SKM-1 (cell line): ENCODE measurements around the gene SNAI1.
"Not testable (repeated sequence)": the region's sequence is repeated elsewhere in the genome, so short reads cannot be mapped to it uniquely, and the experiment has no call there.

Experiments
- DNase-seq: peaks from one replicate; lab custom pipeline; 2025; ENCODE audit not compliant: unreplicated experiment; lab: John Stamatoyannopoulos, UW

The SNAI1 gene

DNA sequence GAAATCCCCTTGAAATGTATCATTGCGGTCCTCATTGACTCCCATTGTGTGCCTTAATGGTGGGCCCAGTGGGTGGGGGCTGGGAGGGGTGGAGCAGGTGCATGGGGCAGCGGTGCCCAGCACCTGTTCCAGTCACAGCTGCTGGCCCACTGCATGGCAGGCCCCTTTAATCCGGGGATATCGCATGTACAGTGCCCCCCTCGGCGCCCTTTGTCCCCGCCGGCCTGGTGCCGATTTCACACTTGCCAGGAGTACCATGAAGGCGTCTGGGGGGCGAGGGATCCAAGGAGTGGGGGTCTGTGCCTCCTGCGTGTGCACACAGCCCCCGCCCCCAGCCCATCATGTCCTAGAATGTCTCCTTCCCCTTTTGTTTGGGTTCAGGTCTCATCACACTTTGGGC lies 2.8 kb downstream of the SNAI1 start:
- no peak for DNase-seq

DNA sequence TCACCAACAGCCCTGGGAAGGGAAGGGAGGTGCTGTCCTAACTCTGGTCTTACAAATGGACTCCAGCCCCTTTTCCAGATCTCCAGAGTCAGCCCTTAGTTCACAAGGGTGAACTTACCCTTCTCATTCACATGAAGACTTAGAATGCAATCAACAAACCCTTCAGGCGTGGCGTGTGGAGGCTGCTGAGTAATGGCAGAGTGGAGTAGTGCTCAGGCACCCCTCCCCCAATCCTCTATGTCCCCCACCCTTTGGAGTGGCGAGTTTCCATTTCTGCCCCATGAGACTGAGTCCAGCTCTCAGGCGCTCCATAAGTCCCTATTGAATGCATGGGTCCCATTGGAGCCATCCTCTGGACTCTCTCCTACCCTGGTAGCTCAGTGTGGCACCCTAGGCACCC lies 3.3 kb downstream of the SNAI1 start:
- DNase-seq = no peak

DNA sequence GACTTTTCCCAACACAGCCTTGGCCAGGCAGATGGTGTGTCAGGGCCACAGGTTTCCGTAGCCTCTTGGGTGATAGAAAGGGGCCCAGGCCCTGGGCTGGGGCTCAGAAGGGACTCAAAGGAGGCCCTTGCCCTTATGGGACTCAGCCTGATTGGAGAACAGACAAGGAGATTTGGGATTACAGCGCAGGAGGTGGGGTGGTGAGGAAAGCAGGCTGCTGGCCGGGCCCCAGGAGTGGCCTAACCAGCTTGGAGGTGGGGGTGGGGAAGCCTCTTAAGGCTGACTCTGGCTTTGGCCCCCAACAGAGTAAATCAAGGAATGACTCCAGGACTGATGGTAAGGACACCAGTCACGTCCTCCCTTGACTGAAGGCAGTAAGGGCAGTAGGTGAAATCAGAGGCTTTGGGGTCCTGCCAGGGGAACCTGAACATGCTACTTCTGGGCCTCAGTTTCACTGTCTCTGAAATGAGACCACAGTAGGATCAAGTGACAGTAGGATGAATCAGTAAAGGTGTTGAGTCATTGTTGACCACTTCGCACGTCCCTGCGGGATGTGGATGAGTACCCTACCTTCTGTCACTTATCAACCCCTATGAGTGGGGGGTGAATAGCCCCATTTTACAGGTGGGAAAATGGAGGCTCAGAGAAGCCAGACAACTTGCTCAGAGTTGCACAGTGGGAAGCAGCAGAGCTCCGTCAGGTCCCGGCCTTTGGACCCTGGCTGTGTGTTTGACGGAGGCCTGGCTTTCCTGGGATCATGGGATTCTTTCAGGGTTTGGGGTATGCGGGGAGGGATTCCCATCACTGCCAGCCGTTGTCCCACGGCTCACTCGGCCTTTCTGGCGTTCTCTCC lies 4.5 kb downstream of the SNAI1 start:
- DNase-seq = no peak

DNA sequence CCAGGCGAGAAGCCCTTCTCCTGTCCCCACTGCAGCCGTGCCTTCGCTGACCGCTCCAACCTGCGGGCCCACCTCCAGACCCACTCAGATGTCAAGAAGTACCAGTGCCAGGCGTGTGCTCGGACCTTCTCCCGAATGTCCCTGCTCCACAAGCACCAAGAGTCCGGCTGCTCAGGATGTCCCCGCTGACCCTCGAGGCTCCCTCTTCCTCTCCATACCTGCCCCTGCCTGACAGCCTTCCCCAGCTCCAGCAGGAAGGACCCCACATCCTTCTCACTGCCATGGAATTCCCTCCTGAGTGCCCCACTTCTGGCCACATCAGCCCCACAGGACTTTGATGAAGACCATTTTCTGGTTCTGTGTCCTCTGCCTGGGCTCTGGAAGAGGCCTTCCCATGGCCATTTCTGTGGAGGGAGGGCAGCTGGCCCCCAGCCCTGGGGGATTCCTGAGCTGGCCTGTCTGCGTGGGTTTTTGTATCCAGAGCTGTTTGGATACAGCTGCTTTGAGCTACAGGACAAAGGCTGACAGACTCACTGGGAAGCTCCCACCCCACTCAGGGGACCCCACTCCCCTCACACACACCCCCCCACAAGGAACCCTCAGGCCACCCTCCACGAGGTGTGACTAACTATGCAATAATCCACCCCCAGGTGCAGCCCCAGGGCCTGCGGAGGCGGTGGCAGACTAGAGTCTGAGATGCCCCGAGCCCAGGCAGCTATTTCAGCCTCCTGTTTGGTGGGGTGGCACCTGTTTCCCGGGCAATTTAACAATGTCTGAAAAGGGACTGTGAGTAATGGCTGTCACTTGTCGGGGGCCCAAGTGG lies 5.3 kb downstream of the SNAI1 start:
- DNase-seq = no peak

DNA sequence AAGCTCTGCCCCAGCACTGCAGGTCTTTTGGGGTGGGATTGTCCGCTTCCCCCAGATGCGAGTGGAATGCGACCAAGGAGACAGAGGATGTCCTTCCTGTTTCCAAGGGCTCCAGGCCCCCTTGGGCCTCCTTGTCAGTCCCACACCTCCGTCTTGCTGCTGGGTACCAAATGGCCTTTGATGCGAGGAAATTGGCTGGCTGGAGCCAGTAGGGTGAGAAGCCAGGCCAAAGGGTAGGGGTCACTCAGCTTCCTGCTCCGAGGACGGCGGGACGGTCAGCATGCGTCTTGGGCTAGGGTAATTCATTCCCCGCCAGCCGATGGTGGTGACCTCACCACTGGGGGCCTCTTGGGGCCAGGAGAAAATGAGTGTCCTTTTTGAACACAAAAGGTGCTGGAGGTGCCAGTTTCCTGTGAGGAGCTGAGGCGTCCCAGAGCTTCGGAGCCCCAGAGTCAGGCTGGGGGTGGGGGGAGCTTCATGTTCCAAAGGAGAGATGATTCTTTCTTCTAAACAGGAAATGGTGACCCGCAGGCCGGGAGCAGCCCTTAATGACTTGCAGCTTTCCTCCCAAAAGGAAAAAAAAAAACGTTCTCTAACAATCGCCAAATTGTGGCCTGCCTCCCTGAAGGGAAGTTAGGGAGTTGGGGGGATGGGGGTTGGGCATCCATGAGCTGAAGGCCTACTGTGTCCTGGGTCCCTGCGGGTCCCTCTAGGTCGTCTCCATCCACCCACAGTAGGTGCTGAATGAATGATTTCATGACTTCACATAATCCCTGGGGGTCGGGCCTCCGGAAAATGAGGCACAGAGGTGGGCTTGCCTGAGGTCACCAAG lies 6.7 kb downstream of the SNAI1 start:
- DNase-seq = no peak

DNA sequence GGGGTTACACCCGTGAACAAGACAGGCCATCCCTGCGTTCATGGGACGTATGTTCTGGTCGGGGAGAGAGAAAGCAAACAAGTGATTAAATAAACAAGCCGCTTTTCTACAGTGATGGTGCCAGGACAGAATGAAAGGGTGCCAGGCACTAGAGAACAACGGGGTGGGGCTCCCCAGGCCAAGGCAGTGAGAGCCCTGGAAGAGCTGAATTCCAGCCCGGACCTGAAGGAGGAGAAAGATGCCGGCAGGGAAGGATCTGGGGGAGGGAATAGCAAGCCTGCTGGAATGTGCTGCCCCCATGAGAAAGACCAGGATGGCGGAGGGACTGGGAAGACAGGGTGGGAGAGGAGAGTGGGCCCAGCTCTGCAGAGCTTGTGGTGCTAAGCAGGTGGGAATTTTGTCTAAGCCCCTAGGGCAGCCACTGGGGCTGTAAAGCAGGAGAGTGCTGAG lies 7.5 kb downstream of the SNAI1 start:
- DNase-seq = no peak

DNA sequence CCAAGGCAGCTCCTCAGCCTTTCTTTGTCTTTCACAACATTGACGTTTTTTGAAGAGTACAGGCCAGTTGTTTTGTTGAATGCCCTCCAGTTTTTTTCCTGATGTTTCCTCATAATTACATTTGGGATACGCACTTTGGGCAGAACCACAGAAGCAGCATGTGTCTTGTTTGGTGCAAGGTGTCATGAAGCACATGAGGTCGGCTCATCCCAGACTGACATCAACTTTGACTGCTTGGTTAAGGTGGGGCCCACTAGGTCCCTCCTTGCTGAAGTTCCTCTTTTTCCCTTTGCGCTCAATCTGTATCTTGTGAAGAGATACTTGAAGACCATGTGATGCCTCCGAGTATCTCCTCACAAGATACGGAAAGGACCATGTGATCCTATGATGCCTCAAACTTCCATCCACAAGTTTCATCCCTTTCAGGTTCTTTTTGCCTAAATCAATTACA lies 10.5 kb downstream of the SNAI1 start:
- DNase-seq = peak; percentile 32

DNA sequence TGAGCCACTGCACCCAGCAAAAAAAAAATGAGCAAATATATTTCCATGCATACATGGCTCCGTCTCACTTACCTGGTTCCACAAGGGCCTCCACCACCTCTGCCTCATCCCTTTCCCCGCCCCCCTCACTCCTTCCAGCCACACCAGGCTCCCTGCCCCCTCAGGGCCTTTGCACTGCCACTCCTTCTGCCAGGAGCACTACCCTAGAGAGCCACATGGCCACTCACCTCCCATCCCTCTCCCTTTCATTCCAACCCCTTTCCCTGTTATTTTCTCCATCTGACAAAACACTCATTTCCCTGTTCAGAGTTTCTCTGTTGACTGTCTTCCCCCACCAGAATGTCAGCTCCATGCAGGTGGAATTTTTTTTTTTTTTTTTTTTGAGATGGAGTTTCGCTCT lies 12.8 kb downstream of the SNAI1 start:
- DNase-seq = no peak

DNA sequence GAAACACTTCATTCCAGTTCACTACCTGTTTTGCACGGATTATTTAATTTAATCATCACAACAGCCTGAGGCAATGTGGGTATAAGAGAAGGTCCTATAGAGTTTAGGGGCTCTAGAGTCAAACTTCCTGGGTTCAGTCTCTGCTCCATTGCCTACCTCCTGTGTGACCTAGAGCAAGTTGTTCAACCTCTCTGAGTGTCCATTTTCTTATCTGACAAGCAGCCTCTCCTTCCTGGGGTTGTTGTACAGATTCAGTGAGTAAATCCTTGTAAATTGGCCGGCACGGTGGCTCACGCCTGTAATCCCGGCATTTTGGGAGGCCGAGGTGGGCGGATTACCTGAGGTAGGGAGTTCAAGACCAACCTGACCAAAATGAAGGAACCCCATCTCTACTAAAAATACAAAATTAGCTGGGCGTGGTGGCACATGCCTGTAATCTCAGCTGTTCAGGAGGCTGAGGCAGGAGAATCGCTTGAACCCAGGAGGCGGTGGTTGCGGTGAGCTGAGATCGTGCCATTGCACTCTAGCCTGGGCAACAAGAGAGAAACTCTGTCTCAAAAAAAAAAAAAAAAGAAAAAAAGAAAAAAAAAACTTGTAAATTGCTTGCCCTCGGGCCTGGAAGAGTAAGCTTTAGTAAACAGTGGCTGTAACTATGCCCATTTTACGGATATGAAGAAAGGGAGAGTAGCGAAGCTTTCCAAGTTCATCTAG lies 15.9 kb downstream of the SNAI1 start:
- not testable (repeated sequence) for DNase-seq

DNA sequence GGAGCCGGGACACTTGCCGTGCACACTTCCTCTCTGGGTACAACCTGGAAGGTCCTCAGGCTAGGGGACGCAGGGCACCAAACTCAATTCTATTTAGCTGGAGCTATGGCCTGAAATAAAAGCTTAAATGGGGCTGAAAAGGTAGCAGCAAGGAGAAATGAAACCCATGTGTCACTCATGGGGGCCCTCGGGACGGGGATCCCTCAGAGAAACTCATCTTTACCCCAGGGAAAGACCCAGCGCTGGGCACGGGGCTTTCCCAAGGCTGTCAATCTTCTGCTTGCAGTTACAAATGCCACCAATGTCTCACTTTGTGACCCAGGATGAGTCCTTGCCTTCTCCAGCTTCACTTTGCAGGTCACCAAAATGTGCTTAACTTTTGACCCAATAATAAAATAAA lies 16.5 kb downstream of the SNAI1 start:
- no peak for DNase-seq

DNA sequence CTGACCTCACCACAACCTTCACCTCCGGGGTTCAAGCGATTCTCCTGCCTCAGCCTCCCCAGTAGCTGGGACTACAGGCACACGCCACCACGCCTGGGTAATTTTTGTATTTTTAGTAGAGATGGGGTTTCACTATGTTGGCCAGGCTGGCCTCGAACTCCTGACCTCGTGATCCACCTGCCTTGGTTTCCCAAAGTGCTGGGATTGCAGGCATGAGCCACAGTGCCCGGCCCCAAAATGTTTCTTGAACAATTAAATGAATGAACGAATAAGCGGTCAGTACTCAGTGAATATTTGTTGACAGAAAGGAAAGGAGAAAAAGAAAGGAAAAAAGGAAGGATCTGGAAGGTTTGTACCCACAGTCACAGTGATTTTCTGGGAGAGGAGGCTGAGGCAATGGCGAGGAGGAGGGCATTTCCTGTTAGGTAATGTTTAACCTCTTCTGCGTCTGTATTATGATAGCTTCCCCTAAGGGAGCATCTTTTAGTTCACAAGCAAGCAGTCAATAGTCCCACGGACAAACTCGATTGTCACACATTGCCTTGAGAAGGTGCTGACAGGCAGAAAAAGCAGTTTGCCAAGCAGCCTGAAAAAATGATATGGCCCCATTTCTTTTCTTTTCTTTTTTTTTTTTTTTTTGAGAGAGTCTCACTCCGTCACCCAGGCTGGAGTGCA lies 17.9 kb downstream of the SNAI1 start:
- peak; percentile 20 for DNase-seq

DNA sequence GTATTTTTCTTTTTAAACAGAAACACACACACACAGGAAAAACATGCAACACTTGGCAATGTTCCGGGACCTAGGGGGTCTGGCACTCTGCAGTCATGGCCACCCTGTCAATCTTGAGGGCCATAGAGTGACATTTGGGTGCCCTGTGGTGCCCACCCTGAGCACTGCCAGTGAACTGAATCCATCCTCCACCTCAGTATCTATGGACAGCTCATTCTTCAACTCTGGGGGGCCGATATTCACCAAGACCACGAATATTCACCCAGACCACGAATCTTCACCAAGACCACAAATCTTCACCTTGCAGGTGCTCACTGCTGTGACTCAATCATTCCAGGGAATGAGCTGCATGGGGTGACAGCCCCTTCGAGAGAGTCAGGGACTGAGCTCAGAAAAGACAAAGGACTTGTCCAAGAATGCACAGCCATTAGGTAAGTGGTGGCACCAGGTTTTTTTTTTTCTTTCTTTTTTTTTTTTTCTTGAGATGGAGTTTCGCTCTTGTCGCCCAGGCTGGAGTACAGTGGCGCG lies 19.1 kb downstream of the SNAI1 start:
- DNase-seq = no peak

DNA sequence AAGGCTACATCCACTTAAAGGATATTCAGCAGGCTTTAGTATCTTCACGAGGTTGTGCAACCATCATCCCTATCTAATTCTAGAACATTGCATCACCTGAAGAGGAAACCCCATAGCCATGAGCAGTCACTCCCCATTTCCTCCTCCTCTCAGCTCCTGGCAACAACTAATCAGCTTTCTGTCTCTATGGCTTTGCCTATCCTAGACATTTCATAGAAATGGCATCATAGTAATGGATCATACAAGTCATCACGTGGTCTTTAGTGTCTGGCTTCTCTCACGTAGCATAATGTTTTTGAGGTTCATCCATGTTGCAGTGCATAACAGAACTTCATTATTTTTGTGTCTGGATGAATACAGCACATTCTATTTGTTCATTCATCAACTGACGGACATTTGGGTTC lies 20.5 kb downstream of the SNAI1 start:
- peak; percentile 93 for DNase-seq

DNA sequence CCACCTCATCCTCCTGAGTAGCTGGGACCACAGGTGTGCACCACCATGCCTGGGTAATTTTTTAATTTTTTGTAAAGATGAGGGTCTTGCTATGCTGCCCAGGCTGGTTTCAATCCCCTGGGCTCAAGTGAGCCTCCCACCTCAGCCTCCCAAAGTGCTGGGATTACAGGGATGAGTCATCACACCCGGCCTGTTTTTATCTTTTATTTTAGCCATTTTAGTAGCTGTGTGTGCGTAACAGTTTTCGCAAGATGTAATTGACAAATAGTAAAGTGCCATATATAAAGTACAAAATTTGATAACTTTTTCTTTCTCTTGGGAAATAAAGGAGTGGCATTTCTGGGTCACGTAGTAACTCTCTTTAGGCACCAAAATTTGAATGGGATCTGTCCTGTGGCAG lies 21.4 kb downstream of the SNAI1 start:
- DNase-seq = no peak

DNA sequence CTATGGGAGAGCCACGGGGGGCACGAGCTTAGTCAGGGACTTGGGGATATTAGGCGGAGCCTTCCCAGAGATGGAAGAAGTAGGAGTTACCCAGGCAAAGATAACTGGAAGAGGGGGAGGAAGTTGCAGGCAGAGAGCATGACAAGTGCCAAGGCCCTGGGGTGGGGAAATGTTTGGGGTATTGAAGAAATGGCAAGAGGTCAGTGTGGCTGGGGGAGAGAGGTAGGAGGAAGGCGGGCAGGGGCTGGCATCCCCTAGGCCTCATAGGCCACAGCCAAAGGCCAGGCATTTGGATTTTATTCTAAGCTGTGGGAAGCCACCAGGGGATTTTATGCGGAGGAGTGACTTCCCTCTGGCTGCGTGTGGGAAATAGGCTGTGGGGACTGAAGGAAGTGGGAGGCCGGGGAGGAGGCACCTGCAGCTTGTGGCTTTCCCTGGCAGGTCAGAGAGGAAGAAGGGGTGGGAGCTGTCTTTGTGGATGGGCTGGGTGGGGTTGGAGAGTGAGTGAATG lies 22.7 kb downstream of the SNAI1 start:
- DNase-seq = peak; percentile 29

DNA sequence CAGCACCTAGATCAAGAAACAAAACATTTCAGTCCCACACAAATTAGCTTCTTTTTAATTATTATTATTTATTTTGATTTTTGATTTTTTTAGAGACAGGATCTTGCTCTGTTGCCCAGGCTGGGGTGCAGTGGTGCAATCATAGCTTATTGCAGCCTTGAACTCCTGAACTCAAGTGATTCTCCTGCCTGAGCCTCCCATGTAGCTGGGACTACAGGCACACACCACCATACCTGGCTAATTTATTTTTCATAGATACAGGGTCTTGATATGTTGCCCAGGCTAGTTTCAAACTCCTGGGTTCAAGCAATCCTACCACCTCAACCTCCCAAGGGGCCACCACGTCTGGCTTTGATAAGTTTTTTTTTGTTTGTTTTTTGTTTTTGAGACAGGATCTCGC lies 24.6 kb downstream of the SNAI1 start:
- DNase-seq = no peak

DNA sequence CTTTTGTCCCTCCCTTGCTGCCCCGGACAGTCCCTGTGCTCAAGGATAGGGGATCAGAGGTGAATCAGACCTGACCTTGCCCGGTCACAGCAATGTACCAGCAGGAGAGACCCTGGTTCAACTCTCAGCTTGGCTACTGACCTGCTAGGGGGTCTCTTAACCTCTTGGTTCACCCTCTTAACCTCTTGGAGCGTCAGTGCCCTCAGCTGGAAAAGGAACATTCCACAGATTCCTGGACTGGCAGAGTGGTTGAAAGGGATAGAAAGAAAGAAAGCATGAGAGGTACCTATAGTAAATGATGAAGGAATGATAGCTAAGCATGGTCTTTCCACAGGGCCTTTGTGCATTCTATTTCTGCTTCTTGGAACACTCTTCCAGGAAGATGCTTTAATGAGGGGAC lies 25.2 kb downstream of the SNAI1 start:
- no peak for DNase-seq

DNA sequence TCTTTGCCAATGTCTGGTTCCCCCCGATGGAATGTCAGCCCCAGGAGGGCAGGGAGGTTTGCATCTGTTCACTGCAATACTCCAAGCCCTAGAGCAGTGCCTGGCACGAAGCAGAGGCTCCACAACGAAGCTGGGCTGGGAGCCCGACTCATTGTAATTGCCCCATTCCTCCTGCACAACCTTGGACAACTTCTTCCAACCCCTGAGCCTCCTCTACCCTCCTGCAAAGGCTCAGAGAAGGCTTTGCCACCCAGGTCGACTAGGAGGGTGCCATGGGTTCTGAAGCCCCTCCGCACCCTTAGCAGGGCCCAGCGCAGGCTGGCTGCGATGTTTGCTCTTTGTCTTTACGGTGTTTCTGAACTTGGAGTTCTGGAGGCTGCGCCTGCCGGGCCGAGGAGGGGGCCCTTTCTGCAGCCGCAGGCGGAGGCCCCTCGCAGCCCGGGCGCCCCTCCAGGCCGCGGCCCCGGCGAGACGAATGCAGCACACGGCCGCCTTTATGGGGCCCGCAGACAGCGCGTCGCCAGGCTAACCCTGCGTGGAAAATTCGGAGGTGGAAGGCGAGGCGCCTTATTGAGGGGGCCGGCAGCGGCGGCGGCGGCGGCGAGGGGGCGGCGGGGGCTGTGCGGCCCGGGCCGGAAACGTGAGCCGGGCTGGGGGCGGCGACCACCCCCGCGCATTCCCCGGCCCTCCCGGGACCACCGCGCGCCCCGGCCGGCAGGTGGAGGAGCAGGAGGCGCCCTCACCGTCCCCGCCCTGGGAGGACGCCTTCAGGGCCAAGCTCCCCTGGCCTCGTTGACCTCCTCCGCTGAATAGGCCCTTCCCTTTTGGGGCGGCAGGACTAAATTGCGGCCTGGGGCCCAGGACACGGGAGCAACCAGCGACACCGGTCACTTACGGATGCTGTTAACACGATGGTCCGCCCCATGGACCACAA lies 27.0 kb downstream of the SNAI1 start:
- DNase-seq = no peak
